Prostate gland (tissue), 2 donors: Measurements from ENCODE around the gene SDC1.
A peak's percentile ranks its signal among the peaks of the same experiment; 100 is the strongest.

ENCODE experiments used
- CTCF ChIP-seq, 4 experiments: fragments of 200-600 bp in 2 of 4; fragments of 450-650 bp in 2 of 4; sonication (generic) in 2 of 4; IDR thresholded peaks; 1 replicate in 3 of 4; 2 replicates in 1 of 4; pipeline ENCODE4 v1.5.1; 2016 to 2019; ENCODE audit warnings: antibody characterized with exemption in 4 of 4, mild to moderate bottlenecking in 2 of 4, moderate library complexity in 2 of 4
- POLR2A ChIP-seq: fragments of 450-650 bp; IDR thresholded peaks from one replicate; pipeline ENCODE4 v1.6.1; 2016; ENCODE audit warnings: antibody characterized with exemption, mild to moderate bottlenecking
- POLR2AphosphoS5 ChIP-seq: sonication (generic); formaldehyde crosslinking; IDR thresholded peaks from one replicate; pipeline ENCODE4 v1.6.1; 2017; ENCODE audit warnings: antibody characterized with exemption

- TF ChIP-seq CTCF (IDR thresholded peaks at IDR 0.05), result peak in 1 of 4 experiments; percentile 18
- TF ChIP-seq POLR2A, result no peak
- TF ChIP-seq POLR2AphosphoS5, result no peak
These were observed 2.0 kb downstream of the SDC1 start for GRCh38 chr2:20222769-20223406.
